K562 (cell line): ENCODE data around the gene DCXR.

ENCODE experiments used
- ATF2 ChIP-seq: sonication (generic); formaldehyde crosslinking; IDR thresholded peaks from 2 replicates; pipeline ENCODE4 v1.8.1; 2022; ENCODE audit warnings: missing genetic modification reagents
- CTCF ChIP-seq, 3 experiments: IDR thresholded peaks in 2 of 3; conservative IDR thresholded peaks in 1 of 3; 2 replicates each; pipeline ENCODE4 v1.5.1; 2011 to 2012; ENCODE audit warnings: low read length in 3 of 3, mild to moderate bottlenecking in 3 of 3, control low read depth in 2 of 3, improper control_type of control experiment in 1 of 3, inconsistent platforms in 1 of 3, low read depth in 1 of 3, mixed read lengths in 1 of 3, moderate library complexity in 1 of 3; ENCODE audit not compliant: insufficient read depth in 2 of 3
- FUS ChIP-seq: fragments of 200-400 bp; formaldehyde crosslinking; optimal IDR thresholded peaks from 2 replicates; pipeline ENCODE3; 2017; ENCODE audit warnings: low read depth, low read length
- JUNB ChIP-seq: fragments of 450-650 bp; formaldehyde crosslinking; conservative IDR thresholded peaks from 2 replicates; pipeline ENCODE4 v1.4.0; 2020; ENCODE audit warnings: mild to moderate bottlenecking
- ZNF184 ChIP-seq: sonication (generic); formaldehyde crosslinking; IDR thresholded peaks from 2 replicates; pipeline ENCODE4 v1.5.0; 2020; ENCODE audit warnings: missing genetic modification reagents
- ZNF436 ChIP-seq: fragments of 250-450, 450-650 bp; sonication (Bioruptor Pico); formaldehyde crosslinking; IDR thresholded peaks from 2 replicates; pipeline ENCODE4 v1.7.0; 2020; ENCODE audit warnings: mild to moderate bottlenecking

GRCh38 chr17:82018152-82018988 is 19.1 kb downstream of the DCXR start:
- TF ChIP-seq FUS = no peak
- TF ChIP-seq ZNF184 (CRISPR knock-in tag) = no peak
- TF ChIP-seq JUNB = no peak
- peak in 1 of 3 experiments; percentile 8; a peak in 1 of 6 replicates for TF ChIP-seq CTCF (IDR thresholded peaks at IDR 0.05 in 2 of 3, conservative IDR thresholded peaks at IDR 0.05 in 1 of 3; ENCODE audit: insufficient read depth in 2 of 3, low read depth in 1 of 3, low read length in 3 of 3)
- no peak for TF ChIP-seq ATF2
- TF ChIP-seq ZNF436 = no peak
